Measurements from ENCODE around the gene SSTR3. TPM values are rescaled to one million over a fixed set of nuclear protein-coding genes. Genes with fewer than 3 reads are reported as not detected.

The SSTR3 gene
- total and polyA plus RNA-seq, 2 of the 13 experiments (the other 11 are each of a cell fraction or from before 2014, with no cell fraction given) = 0.08 to 0.64 TPM

DNA sequence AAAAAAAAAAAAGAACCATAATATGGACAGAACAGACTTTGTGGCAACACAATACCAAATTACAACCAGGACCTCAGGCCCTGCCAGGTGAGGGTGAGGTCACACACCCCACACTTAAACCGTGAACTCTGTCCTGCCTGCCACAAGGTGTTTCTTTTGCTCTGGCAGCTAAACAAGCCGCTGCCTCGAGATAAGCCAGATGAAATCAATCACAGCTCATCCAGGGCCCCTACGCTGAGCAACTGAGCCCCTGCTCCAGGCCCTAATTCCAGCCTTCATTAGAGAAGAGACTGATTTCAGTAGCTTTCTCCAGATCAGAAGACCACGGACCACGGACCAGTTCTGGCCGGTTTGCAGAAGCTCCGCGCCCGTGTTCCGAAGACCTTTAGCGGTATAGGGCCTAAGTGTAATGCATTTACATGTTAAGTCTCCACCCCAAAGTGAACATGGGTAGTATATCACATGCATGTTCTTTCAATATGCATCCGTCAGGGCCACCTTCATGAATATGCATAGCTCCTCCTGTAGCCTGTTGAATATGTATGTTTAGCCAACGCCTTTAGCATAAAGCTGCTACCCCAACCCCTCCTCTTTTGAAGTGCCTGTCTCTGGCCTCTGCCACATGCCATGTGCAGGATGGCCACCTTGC is 46.6 kb upstream of the SSTR3 start:
- Histone ChIP-seq H3K4me2 (ENCODE audit: low read depth, low read length) (no peak overlapping the region), H3K27ac (ENCODE audit: extremely low read length, insufficient read depth, low read length) (no peak overlapping the region), H3K27me3 (ENCODE audit: control insufficient read depth in 1 of 2, insufficient read depth in 2 of 2, low read length in 2 of 2) (peaks cover 0 to 16% of the 10 kb centered on the region in 2 experiments; a peak in 3 of 5 replicates), H3K79me2 (ENCODE audit: insufficient read depth, low read length) (no peaks in the 10 kb centered on the region), H2AFZ (ENCODE audit: low read length) (no peak overlapping the region), H3K4me1 (ENCODE audit: insufficient read depth, low read length) (no peaks in the 10 kb centered on the region), H4K20me1 (ENCODE audit: insufficient read depth, low read length) (no peaks in the 10 kb centered on the region), H3K9ac (ENCODE audit: insufficient read depth, low read depth, low read length) (no peak overlapping the region), H3K4me3 (replicated peaks in 1 of 3; ENCODE audit: insufficient read depth in 1 of 3, low read depth in 2 of 3, low read length in 3 of 3) (no peak overlapping the region), H3K9me3 (ENCODE audit: low read length) (peaks cover 3% of the 10 kb centered on the region; the same call in 1 of the 2 replicates), H3K36me3 (replicated peaks in 1 of 2; ENCODE audit: control insufficient read depth in 1 of 2, insufficient read depth in 2 of 2, low read length in 2 of 2) (no peaks in the 10 kb centered on the region)
- intact Hi-C loops (cut with micrococcal nuclease; ENCODE audit: unreplicated experiment) = no loop called here
- ChIA-PET CTCF (ENCODE audit: low intra/inter-chr PET ratio, low total read pairs) (no interaction called here), POLR2A (no interaction called here)
- 62% methylated on average over 12 of the region's 14 CpGs for WGBS (ENCODE audit: low lambda C conversion rate)
- no peak for TF ChIP-seq SNRNP70 (IDR thresholded peaks at IDR 0.05; ENCODE audit: low read depth, low read length)
- TF ChIP-seq ZNF749 (CRISPR knock-in tag; IDR thresholded peaks at IDR 0.05; ENCODE audit: borderline replicate concordance) = no peak
- TF ChIP-seq ZNF224 (CRISPR knock-in tag; IDR thresholded peaks at IDR 0.05) = no peak
- TF ChIP-seq ZNF883 (CRISPR knock-in tag; IDR thresholded peaks at IDR 0.05; ENCODE audit: not compliant biosample characterization) = no peak
- TF ChIP-seq PBX2 (CRISPR knock-in tag; IDR thresholded peaks at IDR 0.05) = no peak
- TF ChIP-seq NFAT5 (CRISPR knock-in tag; IDR thresholded peaks at IDR 0.05) = no peak
- no peak for TF ChIP-seq ZNF549 (CRISPR knock-in tag; IDR thresholded peaks at IDR 0.05)
- no peak for TF ChIP-seq RNF2 (conservative IDR thresholded peaks at IDR 0.05; ENCODE audit: low read depth)
- no peak for TF ChIP-seq RBFOX2 (IDR thresholded peaks at IDR 0.05; ENCODE audit: low read depth, low read length)
- TF ChIP-seq SRY (CRISPR knock-in tag; IDR thresholded peaks at IDR 0.05) = no peak
- no peak for TF ChIP-seq ZHX1 (CRISPR knock-in tag; IDR thresholded peaks at IDR 0.05; ENCODE audit: low read depth)
- FAIRE-seq (no peak), DNase-seq (ENCODE audit: low spot score) (no peak), ATAC-seq (no peak)
- in situ Hi-C loops (cut with HindIII; ENCODE audit: extremely low pct_ligation_motif_present, low pct_unique_long_range_greater_than_20kb) = no loop called here
- no TSS peak for BruUV-seq (replicated peaks)
